Measurements from ENCODE around the gene MBD5.

GRCh38 chr2:148279216-148279615 is 258.3 kb downstream of the MBD5 start:
- TF ChIP-seq CTCF (IDR thresholded peaks at IDR 0.05) (no peak), POLR2A (IDR thresholded peaks at IDR 0.05) (no peak)
